ENCODE measurements around the gene RAB26.
"Not testable (repeated sequence)": the region's sequence is repeated elsewhere in the genome, so short reads cannot be mapped to it uniquely, and the experiment has no call there.

DNA sequence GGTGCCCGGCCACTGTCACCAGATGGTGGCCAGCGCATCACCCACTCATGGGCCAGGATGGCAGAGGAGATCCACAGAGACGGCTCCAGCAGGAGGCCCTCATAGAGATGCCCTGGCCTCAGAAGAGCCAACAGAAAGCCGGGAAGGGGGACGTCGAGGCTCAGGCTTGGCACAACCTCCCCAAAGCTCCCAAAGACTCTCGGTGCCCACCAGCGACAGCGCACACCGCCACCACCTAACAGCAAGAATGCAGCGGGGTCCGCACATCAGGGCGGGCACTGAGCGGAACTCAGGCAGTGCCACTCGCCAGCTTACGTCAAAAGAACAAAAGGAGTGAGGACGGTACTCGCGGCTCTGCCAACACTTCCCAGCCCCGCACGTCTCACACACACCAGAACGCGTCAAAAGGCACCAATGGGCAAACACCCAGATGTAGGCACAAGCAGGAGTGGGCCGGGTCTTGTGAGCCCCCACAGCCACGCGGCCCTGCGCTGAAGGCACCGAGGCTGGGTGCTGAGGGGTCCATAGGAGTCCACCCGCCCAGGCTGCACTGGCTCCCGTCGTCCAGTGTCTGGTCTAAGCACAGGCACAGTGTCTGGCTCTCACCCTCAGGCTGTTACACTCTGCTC lies 21.4 kb upstream of the RAB26 start:
- TF ChIP-seq, protein P1, sequence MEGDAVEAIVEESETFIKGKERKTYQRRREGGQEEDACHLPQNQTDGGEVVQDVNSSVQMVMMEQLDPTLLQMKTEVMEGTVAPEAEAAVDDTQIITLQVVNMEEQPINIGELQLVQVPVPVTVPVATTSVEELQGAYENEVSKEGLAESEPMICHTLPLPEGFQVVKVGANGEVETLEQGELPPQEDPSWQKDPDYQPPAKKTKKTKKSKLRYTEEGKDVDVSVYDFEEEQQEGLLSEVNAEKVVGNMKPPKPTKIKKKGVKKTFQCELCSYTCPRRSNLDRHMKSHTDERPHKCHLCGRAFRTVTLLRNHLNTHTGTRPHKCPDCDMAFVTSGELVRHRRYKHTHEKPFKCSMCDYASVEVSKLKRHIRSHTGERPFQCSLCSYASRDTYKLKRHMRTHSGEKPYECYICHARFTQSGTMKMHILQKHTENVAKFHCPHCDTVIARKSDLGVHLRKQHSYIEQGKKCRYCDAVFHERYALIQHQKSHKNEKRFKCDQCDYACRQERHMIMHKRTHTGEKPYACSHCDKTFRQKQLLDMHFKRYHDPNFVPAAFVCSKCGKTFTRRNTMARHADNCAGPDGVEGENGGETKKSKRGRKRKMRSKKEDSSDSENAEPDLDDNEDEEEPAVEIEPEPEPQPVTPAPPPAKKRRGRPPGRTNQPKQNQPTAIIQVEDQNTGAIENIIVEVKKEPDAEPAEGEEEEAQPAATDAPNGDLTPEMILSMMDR (IDR thresholded peaks at IDR 0.05; ENCODE audit: extremely low read depth in 1 of 2, insufficient read depth in 1 of 2, low read depth in 1 of 2, low read length in 2 of 2) = not testable (repeated sequence)
- TF ChIP-seq POLR2A (IDR thresholded peaks at IDR 0.05; ENCODE audit: low read depth, low read length); POLR2AphosphoS5 (IDR thresholded peaks at IDR 0.05; ENCODE audit: insufficient read depth, low read depth, low read length); JUN (IDR thresholded peaks at IDR 0.05; ENCODE audit: borderline replicate concordance, insufficient read depth, insufficient read length, low read depth): not testable (repeated sequence)
- TF ChIP-seq, protein P2, sequence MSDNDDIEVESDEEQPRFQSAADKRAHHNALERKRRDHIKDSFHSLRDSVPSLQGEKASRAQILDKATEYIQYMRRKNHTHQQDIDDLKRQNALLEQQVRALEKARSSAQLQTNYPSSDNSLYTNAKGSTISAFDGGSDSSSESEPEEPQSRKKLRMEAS (IDR thresholded peaks at IDR 0.05; ENCODE audit: insufficient read depth, insufficient read length) = not testable (repeated sequence)
